OCI-LY1 (cell line): ENCODE data around the gene CXCR5.

Experiments used
- H2AFZ ChIP-seq: fragments of 200-600 bp; sonication (generic), shearing (Covaris generic); 2 replicates; pipeline ENCODE4 v1.6.0; 2014; ENCODE audit warnings: antibody characterized with exemption, mild to moderate bottlenecking, low read length
- H3F3A ChIP-seq: fragments of 200-600 bp; sonication (generic), shearing (Covaris generic); 2 replicates; pipeline ENCODE4 v1.6.0; 2014; ENCODE audit warnings: mild to moderate bottlenecking, antibody characterized with exemption, low read length, moderate library complexity; ENCODE audit not compliant: insufficient read depth
- H3K27ac ChIP-seq: fragments of 200-600 bp; sonication (generic); 2 replicates; pipeline ENCODE4 v1.5.1; 2014; ENCODE audit warnings: low read length, mixed run types, mild to moderate bottlenecking, low read depth; ENCODE audit not compliant: poor library complexity, severe bottlenecking
- H3K27me3 ChIP-seq: fragments of 200-600 bp; sonication (generic); 2 replicates; pipeline ENCODE4 v1.6.0; 2014; ENCODE audit warnings: antibody characterized with exemption, mild to moderate bottlenecking, low read length, moderate library complexity; ENCODE audit not compliant: insufficient read depth
- H3K36me3 ChIP-seq: fragments of 200-600 bp; sonication (generic); 2 replicates; pipeline ENCODE4 v1.6.1; 2014; ENCODE audit warnings: mild to moderate bottlenecking, antibody characterized with exemption, low read length, moderate library complexity, mixed read lengths; ENCODE audit not compliant: insufficient read depth
- H3K4me1 ChIP-seq: fragments of 200-600 bp; sonication (generic); 2 replicates; pipeline ENCODE4 v1.5.1; 2014; ENCODE audit warnings: mild to moderate bottlenecking, low read length, moderate library complexity; ENCODE audit not compliant: insufficient read depth, severe bottlenecking
- H3K4me2 ChIP-seq: fragments of 200-600 bp; sonication (generic), shearing (Covaris generic); 2 replicates; pipeline ENCODE4 v1.6.1; 2014; ENCODE audit warnings: low read length
- H3K4me3 ChIP-seq: fragments of 200-600 bp; sonication (generic); 2 replicates; pipeline ENCODE4 v1.5.1; 2014; ENCODE audit warnings: low read length, low read depth, mild to moderate bottlenecking, mixed read lengths; ENCODE audit not compliant: poor library complexity, severe bottlenecking
- H3K79me2 ChIP-seq: fragments of 200-600 bp; shearing (Covaris generic); 2 replicates; pipeline ENCODE4 v1.6.1; 2016; ENCODE audit warnings: mixed run types, low read length, mixed read lengths; ENCODE audit not compliant: insufficient read depth
- H3K9ac ChIP-seq: fragments of 200-600 bp; sonication (generic), shearing (Covaris generic); 2 replicates; pipeline ENCODE4 v1.6.1; 2014; ENCODE audit warnings: mild to moderate bottlenecking, low read length, mixed read lengths
- H3K9me2 ChIP-seq: fragments of 200-600 bp; sonication (generic), shearing (Covaris generic); 2 replicates; pipeline ENCODE4 v1.6.1; 2014; ENCODE audit warnings: low read depth, mild to moderate bottlenecking, low read length, mixed read lengths
- H3K9me3 ChIP-seq: fragments of 200-600 bp; shearing (Covaris generic); 2 replicates; pipeline ENCODE4 v1.6.1; 2014; ENCODE audit warnings: low read length, mixed read lengths
- H4K20me1 ChIP-seq: fragments of 200-600 bp; sonication (generic), shearing (Covaris generic); 2 replicates; pipeline ENCODE4 v1.6.0; 2016; ENCODE audit warnings: mild to moderate bottlenecking, low read length; ENCODE audit not compliant: insufficient read depth
- EZH2 ChIP-seq: fragments of 200-600 bp; sonication (generic), shearing (Covaris generic); IDR thresholded peaks from 2 replicates; pipeline ENCODE4 v1.8.0; 2017; ENCODE audit warnings: borderline replicate concordance, mixed run types, mild to moderate bottlenecking, antibody characterized with exemption, low read length, moderate library complexity, mixed read lengths
- TF ChIP-seq, protein P1 (sequence below): fragments of 200-600 bp; sonication (generic), shearing (Covaris generic); IDR thresholded peaks from 2 replicates; pipeline ENCODE4 v1.5.1; 2017; ENCODE audit warnings: mild to moderate bottlenecking, antibody characterized with exemption, low read length, moderate library complexity, mixed read lengths

CXCR5 gene

DNA sequence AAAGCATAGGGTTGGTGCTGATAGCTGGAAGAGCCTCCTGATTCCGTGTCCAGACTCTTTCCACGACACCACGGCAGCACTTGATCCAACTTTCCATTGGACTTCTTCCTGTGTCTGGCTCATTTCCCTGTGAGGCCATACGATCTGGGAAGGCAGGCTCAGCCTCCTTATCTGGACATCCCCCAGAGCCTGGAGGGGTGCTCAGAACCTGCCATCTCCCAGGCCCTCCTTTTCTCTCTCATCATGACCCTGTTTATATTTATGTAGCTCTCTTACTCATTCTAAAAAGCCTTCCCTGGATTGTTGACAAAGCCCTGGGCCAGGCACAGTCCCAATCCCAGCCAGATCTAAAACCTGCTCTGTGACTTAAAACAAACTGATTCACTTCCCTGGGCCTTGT, 49.8 kb downstream of the CXCR5 start:
- TF ChIP-seq, protein P1, sequence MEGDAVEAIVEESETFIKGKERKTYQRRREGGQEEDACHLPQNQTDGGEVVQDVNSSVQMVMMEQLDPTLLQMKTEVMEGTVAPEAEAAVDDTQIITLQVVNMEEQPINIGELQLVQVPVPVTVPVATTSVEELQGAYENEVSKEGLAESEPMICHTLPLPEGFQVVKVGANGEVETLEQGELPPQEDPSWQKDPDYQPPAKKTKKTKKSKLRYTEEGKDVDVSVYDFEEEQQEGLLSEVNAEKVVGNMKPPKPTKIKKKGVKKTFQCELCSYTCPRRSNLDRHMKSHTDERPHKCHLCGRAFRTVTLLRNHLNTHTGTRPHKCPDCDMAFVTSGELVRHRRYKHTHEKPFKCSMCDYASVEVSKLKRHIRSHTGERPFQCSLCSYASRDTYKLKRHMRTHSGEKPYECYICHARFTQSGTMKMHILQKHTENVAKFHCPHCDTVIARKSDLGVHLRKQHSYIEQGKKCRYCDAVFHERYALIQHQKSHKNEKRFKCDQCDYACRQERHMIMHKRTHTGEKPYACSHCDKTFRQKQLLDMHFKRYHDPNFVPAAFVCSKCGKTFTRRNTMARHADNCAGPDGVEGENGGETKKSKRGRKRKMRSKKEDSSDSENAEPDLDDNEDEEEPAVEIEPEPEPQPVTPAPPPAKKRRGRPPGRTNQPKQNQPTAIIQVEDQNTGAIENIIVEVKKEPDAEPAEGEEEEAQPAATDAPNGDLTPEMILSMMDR, result no peak
- TF ChIP-seq EZH2, result no peak

DNA sequence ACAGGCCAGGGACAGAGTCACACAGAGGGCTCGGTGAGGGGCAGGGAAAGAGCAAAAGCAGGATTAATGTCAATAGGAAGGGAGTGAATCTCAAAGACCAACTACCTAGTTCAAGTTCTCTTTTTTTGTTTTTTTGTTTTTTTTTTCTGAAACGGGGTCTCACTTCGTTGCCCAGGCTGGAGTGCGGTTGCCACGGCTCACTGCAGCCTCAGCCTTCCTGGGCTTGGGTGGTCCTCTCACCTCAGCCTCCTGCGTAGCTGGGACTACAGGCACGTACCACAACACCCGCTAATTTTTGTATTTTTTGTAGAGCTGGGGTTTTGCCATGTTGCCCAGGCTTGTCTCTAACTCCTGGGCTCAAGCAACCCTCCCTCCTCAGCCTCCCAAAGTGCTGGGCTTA, 51.7 kb downstream of the CXCR5 start:
- Histone ChIP-seq H3K9ac (no peak overlapping the region), H4K20me1 (no peaks in the 10 kb centered on the region), H3K27me3 (no peaks in the 10 kb centered on the region), H3K27ac (no peak overlapping the region), H3K36me3 (no peaks in the 10 kb centered on the region), H3K9me2 (no peaks in the 10 kb centered on the region), H2AFZ (no peak overlapping the region), H3K4me1 (peaks cover 6% of the 10 kb centered on the region), H3K4me3 (no peak overlapping the region), H3K79me2 (no peaks in the 10 kb centered on the region), H3F3A (no peaks in the 10 kb centered on the region), H3K4me2 (no peak overlapping the region), H3K9me3 (no peaks in the 10 kb centered on the region)
- TF ChIP-seq, protein P1, result no peak
- no peak for TF ChIP-seq EZH2

More for the DNA sequence above, 49.8 kb downstream of the CXCR5 start:
- H3F3A ChIP-seq, result no peaks in the 10 kb centered on the region
- H3K27ac ChIP-seq, result no peak overlapping the region
- no peak overlapping the region for H3K9ac ChIP-seq
- no peaks in the 10 kb centered on the region for H3K9me3 ChIP-seq
- H3K9me2 ChIP-seq, result no peaks in the 10 kb centered on the region
- H3K79me2 ChIP-seq, result no peaks in the 10 kb centered on the region
- no peaks in the 10 kb centered on the region for H3K27me3 ChIP-seq
- no peak overlapping the region for H3K4me3 ChIP-seq
- H2AFZ ChIP-seq, result no peak overlapping the region
- H3K4me1 ChIP-seq, result no peaks in the 10 kb centered on the region
- no peaks in the 10 kb centered on the region for H3K36me3 ChIP-seq
- H3K4me2 ChIP-seq, result no peak overlapping the region
- no peaks in the 10 kb centered on the region for H4K20me1 ChIP-seq

DNA sequence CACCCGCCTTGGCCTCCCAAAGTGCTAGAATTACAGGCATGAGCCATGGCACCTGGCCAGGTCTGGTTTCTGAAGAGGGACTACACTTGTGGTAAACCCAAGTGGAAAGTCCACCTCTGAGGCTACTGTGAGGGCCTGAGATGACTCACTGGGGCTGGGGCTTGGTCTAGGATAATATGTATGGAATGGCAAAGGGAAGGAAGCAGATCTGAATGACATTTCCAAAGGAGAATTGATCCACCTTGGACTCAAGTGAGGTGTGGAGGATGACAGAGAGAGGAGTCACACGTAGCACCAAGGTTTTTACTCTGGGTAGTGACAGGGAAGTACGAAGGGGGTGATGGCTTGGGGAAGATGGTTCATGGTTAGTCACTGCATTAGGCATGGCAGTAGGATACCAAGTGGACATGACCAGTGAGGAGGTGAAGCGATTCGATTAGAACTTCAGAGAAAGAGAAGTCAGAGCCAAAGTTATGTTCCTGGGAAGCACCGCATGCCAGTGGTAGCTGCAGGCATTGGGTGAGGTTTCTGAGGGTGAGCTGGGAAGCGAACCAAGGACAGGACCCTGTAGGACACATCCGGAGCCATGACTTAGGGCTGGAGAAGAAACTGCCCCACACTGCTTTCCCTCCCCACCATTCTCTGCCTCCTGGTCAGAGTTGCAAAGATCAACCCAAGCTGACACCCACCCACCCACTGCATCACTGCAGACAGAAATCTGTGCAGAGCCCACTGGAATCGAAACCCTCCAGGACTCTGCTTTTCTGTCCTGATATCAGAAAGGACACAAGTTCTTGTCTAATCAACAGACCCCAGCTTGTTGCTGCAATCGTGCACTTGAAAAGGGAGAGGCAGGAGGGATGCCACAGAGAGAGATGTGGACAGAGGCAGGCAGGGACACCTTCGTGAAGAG, 55.1 kb downstream of the CXCR5 start:
- Histone ChIP-seq H3K27me3 (no peaks in the 10 kb centered on the region), H4K20me1 (no peaks in the 10 kb centered on the region), H3K9ac (no peak overlapping the region), H3K9me2 (no peaks in the 10 kb centered on the region), H3K27ac (no peak overlapping the region), H2AFZ (no peak overlapping the region), H3K79me2 (no peaks in the 10 kb centered on the region), H3K4me3 (no peak overlapping the region), H3K9me3 (no peaks in the 10 kb centered on the region), H3F3A (no peaks in the 10 kb centered on the region), H3K4me2 (no peak overlapping the region), H3K36me3 (no peaks in the 10 kb centered on the region), H3K4me1 (peaks cover 6% of the 10 kb centered on the region)
- TF ChIP-seq EZH2, result no peak
- TF ChIP-seq, protein P1, result no peak
